Endodermal cell (in vitro differentiated cells): ENCODE data around the gene STUM. TPM values are rescaled to one million over a fixed set of nuclear protein-coding genes. Genes with fewer than 3 reads are reported as not detected.

Experiments
- DNase-seq: peaks from one replicate; pipeline ENCODE4 v3.0.0-alpha.2; 2017
- H3K27ac ChIP-seq: 2 replicates; pipeline ENCODE4 v1.5.1; 2013; ENCODE audit warnings: mild to moderate bottlenecking, low read depth, low read length, moderate library complexity
- H3K27me3 ChIP-seq: 2 replicates; pipeline ENCODE4 v1.6.1; 2013; ENCODE audit warnings: mild to moderate bottlenecking, low read length, moderate library complexity; ENCODE audit not compliant: insufficient read depth, control insufficient read depth, poor library complexity, severe bottlenecking
- H3K36me3 ChIP-seq: 2 replicates; pipeline ENCODE4 v1.7.0; 2013; ENCODE audit warnings: mild to moderate bottlenecking, low read length, moderate library complexity; ENCODE audit not compliant: control insufficient read depth, insufficient read depth
- H3K4me1 ChIP-seq: one replicate; pipeline ENCODE4 v1.7.0; 2013; ENCODE audit warnings: low read length; ENCODE audit not compliant: control insufficient read depth, insufficient read depth
- H3K4me3 ChIP-seq: 2 replicates; pipeline ENCODE4 v1.5.1; 2013; ENCODE audit warnings: mild to moderate bottlenecking, low read length, moderate library complexity
- H3K9ac ChIP-seq: 2 replicates; pipeline ENCODE4 v1.6.1; 2013; ENCODE audit warnings: mild to moderate bottlenecking, low read length, moderate library complexity; ENCODE audit not compliant: poor library complexity, severe bottlenecking; ENCODE audit errors: extremely low read depth
- H3K9me3 ChIP-seq: 2 replicates; pipeline ENCODE4 v1.6.1; 2013; ENCODE audit warnings: mild to moderate bottlenecking, low read length, moderate library complexity; ENCODE audit not compliant: control insufficient read depth
- H3K27ac Mint-ChIP-seq: 2 replicates; pipeline ENCODE4 v1.8.0; 2020; ENCODE audit warnings: mixed read lengths
- H3K27me3 Mint-ChIP-seq: 2 replicates; pipeline ENCODE4 v1.8.0; 2021; ENCODE audit warnings: mild to moderate bottlenecking, mixed read lengths; ENCODE audit not compliant: insufficient read depth
- H3K36me3 Mint-ChIP-seq: 2 replicates; pipeline ENCODE4 v1.8.0; 2020; ENCODE audit warnings: low read depth, mixed read lengths
- H3K4me1 Mint-ChIP-seq: 2 replicates; pipeline ENCODE4 v1.8.0; 2020; ENCODE audit warnings: mixed read lengths
- H3K4me3 Mint-ChIP-seq: 2 replicates; pipeline ENCODE4 v1.8.0; 2020; ENCODE audit warnings: mild to moderate bottlenecking, moderate library complexity, mixed read lengths
- H3K9me3 Mint-ChIP-seq: 2 replicates; pipeline ENCODE4 v1.8.0; 2020; ENCODE audit warnings: mild to moderate bottlenecking, mixed read lengths
- CTCF ChIP-seq: fragments of 200-600 bp; sonication (generic); conservative IDR thresholded peaks from 2 replicates; pipeline ENCODE4 v1.5.0; 2021; ENCODE audit warnings: antibody characterized with exemption, mild to moderate bottlenecking
- WGBS, 2 experiments: methylation state at CpG; one replicate each; pipeline versions ENCODE4 v1.1.5 to v1.1.7; 2013; ENCODE audit warnings: missing lambda C conversion rate in 2 of 2, mixed read lengths in 1 of 2; ENCODE audit not compliant: insufficient coverage in 1 of 2, insufficient read length in 1 of 2; 5-methylcytosine and 5-hydroxymethylcytosine counted together
- total RNA-seq, 2 donors: library from RNA; stranded (reverse); fragmentation: NEBNext Ultra II Directional in 1 of 2; extraction: Animal tissue kit (Norgen Biotek cat#: 25700) in 1 of 2; gene quantifications; 2 replicates in 1 of 2; 3 replicates in 1 of 2; pipeline ENCODE4 v1.2.1, GENCODE V29; 2021

STUM gene
- total RNA-seq, 2 donors from 2014 or later = 0.04 to 0.20 TPM

- no peak overlapping the region for H3K27ac Mint-ChIP-seq
- no peak for DNase-seq
- 68 to 89% methylated on average over 7 to 10 of the region's 10 CpGs for WGBS, 2 experiments
These were observed 109.5 kb downstream of the STUM start for GRCh38 chr1:226657895-226658545.

GRCh38 chr1:226658546-226659125 is 110.1 kb downstream of the STUM start:
- no peak for DNase-seq
- TF ChIP-seq CTCF = no peak
- Histone ChIP-seq H3K27me3 (no peaks in the 10 kb centered on the region), H3K9ac (no peak overlapping the region), H3K27ac (no peak overlapping the region), H3K4me3 (no peak overlapping the region), H3K4me1 (peaks cover 19% of the 10 kb centered on the region), H3K9me3 (no peaks in the 10 kb centered on the region), H3K36me3 (peaks cover 6% of the 10 kb centered on the region)
- no peaks in the 10 kb centered on the region for H3K9me3 Mint-ChIP-seq
- H3K27me3 Mint-ChIP-seq = no peaks in the 10 kb centered on the region
- H3K27ac Mint-ChIP-seq = no peak overlapping the region
- 91 to 95% methylated on average over 11 to 22 of the region's 22 CpGs for WGBS, 2 experiments
- no peaks in the 10 kb centered on the region for H3K36me3 Mint-ChIP-seq
- peaks cover 54% of the 10 kb centered on the region for H3K4me1 Mint-ChIP-seq
- H3K4me3 Mint-ChIP-seq = no peak overlapping the region

More at GRCh38 chr1:226657895-226658545, 109.5 kb downstream of the STUM start:
- H3K36me3 Mint-ChIP-seq = no peaks in the 10 kb centered on the region
- Histone ChIP-seq H3K4me1 (peaks cover 19% of the 10 kb centered on the region), H3K27me3 (no peaks in the 10 kb centered on the region), H3K9ac (no peak overlapping the region), H3K4me3 (no peak overlapping the region), H3K27ac (peak overlapping the region; percentile 16), H3K9me3 (no peaks in the 10 kb centered on the region), H3K36me3 (peaks cover 6% of the 10 kb centered on the region)
- no peaks in the 10 kb centered on the region for H3K9me3 Mint-ChIP-seq
- H3K4me1 Mint-ChIP-seq = peaks cover 54% of the 10 kb centered on the region
- no peak overlapping the region for H3K4me3 Mint-ChIP-seq
- TF ChIP-seq CTCF = no peak
- H3K27me3 Mint-ChIP-seq = no peaks in the 10 kb centered on the region

Other genes with a start within 250 kb of the STUM start
- 10 to 100 TPM in 1 of 2 donors, 1 to 10 TPM in 1; 9.9 to 11.3 TPM for gene LIN9, start 239.6 kb upstream of the STUM start, total RNA-seq
- 100 to 1,000 TPM; 170 to 173 TPM for gene PARP1, start 140.7 kb upstream of the STUM start, total RNA-seq
- 10 to 100 TPM; 22.4 to 28.3 TPM for gene ITPKB, start 190.5 kb downstream of the STUM start, total RNA-seq